Measurements from ENCODE around the gene TENT5A.

TENT5A gene

DNA sequence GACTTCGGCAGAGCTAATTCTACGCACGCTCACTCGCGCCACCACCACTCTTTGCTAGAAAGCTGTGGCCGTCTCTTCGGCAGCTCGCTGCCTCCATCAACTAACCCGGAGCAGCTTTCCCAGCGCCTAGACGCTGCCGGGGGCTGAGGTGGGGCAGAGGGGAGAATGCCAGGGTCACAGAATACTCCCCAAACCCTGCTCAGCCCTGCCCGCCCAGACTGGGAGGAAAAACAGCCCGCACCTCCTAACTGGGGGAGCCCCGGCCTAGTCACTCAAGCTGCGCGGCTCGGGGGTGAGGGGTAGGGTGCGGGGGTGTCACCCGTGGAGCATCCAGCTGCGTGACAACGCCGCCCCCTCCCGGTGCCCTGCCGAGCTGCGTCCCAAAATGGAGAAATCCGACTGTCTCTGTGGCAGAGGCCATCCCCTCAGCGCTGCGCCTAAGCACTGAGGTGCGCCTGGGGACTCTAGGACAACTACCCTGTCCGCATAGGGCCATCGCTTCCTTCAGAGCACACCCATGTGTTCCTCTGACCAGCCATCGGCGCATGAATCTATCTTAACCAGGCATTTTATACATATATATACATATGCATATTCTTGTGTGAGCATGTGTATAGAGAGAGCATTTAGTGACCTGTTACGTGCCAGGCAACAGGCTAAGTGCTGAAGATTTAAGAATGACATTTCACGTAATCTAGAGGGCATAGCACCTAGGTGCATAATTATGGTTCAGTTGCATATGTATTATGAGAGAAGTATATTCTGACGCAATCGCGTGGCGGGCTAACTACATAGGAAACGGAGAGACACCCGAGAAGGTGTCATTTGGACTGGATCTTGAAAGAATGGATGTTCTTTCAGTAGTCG lies 1.5 kb upstream of the TENT5A start:
- TF ChIP-seq, protein P1, sequence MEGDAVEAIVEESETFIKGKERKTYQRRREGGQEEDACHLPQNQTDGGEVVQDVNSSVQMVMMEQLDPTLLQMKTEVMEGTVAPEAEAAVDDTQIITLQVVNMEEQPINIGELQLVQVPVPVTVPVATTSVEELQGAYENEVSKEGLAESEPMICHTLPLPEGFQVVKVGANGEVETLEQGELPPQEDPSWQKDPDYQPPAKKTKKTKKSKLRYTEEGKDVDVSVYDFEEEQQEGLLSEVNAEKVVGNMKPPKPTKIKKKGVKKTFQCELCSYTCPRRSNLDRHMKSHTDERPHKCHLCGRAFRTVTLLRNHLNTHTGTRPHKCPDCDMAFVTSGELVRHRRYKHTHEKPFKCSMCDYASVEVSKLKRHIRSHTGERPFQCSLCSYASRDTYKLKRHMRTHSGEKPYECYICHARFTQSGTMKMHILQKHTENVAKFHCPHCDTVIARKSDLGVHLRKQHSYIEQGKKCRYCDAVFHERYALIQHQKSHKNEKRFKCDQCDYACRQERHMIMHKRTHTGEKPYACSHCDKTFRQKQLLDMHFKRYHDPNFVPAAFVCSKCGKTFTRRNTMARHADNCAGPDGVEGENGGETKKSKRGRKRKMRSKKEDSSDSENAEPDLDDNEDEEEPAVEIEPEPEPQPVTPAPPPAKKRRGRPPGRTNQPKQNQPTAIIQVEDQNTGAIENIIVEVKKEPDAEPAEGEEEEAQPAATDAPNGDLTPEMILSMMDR (IDR thresholded peaks at IDR 0.05): peak; percentile 63

DNA sequence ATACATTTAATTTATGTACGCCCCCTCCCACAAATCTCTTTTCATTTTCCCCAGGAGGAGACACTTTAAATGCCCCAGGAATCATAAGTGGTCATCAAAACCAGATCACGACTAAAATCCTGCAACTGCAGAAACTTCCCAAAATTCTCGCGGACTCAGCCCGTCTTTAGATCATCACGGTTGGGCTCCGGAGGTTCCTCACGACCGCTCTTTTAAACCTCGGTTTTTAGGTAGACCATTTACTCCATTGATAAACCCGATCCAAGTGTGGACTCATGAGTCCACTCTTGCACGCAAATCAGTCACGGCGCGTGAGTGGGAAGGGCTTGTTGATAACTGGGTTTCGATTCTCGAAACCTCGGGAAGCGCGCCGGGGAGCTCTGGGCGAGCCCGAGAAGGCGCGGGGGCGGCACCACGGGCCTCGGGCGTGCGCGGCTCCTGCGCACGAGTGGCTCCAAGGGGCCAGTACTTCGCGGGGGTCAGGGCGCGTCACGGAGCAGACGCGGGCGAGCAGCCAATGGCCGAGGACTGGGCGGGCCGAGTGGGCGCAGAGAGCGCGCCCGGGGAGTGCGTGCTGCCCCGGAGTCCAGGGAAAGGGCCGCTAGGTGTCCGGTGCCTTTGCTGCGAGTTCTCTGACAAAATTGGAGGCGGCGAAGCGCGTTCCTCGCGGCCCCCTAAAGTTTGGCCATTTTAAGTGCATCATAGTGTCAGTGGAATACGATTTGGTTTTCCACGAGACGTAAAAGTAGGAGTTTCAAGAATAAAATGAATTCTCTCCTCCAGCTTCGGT lies 635 bp upstream of the TENT5A start:
- TF ChIP-seq, protein P1 (IDR thresholded peaks at IDR 0.05): no peak

DNA sequence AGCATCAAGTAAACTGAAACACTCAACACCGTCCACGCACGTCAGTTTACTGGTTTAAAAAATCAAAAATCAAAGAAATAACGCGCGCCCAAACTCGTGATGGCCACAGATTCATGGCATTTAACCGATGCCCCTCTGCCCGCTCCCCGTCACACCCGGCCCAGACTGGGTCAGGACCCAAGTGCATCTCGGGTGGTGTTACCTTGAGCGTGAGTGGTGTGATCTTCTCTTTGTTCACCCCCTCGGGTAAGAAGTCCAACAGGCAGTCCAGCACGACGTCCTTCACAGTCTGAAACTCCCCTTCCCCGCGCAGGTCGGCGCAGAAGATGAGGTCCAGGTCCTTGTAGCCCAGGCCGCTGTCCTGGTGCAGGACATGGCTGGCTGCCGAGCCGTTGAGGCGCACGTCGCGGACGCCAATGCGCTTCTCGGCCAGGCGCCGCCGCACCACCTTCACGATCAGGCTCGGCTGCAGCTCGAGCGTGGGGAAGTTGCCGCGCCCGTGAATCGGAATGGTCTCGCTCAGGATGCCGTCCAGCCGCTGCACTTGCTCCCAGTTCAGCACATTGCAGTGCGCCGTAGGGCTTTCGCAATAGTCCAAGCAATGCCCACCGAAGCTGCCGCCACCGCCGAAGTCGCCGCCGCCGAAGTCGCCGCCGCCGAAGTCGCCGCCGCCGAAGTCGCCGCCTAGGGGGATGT lies 945 bp downstream of the TENT5A start:
- TF ChIP-seq, protein P1 (IDR thresholded peaks at IDR 0.05): no peak

DNA sequence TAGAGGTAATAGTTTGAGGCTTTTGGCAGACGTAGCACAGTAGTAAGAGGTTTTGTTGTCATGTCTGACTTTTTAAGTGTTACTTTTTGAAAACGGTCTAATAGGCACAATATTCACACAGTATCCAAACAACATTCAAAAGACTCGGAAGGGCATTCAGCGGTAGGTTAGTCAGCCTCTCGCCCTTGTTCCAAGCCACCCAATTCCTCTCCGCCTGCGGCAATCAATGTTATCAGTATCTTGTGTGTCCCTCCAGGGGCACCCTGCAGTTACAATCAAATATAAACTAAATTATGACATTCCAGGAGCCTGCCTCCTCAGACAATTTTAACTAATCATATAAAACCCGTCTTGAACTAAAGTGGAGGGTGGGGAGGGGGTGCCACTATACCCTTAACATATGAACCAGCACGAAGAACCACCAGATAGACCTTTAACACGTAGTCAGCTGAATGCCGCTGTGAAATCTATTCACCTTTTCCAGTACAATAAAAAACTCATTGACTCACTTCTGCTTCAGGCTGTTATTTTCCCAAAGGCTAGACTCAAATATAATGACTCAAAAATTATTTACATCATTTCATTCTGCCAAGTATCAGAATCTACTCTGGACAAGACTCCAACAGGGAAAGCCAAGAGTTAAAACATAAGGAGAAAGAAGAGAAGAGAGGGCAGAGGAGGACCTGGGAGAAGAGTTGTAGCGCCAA lies 1.6 kb downstream of the TENT5A start:
- TF ChIP-seq, protein P1 (IDR thresholded peaks at IDR 0.05): no peak

DNA sequence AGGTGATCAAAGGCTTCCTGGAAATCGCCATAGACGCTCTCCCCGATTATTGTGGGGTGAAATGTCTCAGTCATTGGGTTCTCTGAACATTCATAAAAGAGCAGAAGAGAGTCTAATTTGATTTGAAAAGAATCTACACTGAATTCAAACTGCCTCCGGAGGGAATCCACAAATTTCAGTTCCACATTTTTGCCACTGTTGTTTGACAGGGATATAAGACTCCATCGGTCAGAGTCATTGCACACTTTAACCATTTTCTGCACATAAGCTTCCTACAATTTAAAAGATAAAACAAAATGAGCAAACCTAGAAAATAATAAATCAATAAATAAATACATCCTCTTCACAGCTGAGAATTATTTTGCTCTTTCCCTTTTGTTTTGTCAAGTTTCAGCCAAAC lies 2.3 kb downstream of the TENT5A start:
- TF ChIP-seq, protein P1 (IDR thresholded peaks at IDR 0.05): no peak

DNA sequence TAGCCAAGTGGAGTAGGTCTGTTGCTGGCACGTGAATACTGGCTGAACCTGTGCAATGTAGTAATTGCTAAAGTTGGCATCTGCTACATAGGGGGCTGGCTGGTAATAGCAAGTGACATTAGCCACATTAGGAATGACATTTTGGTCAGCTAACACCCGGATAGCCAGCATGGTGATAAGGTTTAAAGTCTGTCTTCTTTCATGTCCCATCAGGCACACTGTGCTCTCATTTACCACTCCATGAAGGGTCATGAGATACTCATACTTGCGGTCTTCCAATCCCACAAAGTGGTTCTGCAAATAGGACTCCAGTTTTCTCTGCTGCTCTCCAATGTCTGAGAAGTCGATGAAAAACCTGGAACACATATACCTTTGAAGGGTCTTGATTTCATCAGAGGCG lies 2.8 kb downstream of the TENT5A start:
- TF ChIP-seq, protein P1 (IDR thresholded peaks at IDR 0.05): no peak

DNA sequence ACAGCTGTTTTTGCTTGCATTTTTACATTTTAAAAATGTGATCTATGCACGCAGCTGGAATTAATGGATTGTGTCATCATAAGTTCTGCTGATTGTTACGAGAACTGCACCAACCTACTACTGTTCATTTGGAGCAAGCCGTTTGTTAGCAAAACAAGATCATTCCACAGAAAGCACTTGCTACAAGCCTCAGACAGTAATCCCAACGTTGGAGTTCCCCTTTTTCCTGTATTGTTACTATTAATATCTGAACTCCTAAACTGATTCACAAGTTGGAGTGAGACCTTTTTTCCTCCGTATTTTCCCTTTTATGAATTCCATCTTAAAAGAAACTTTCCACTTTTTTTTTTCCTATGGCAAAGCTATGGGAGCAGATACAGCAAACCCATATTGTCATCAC lies 3.5 kb downstream of the TENT5A start:
- TF ChIP-seq, protein P1 (IDR thresholded peaks at IDR 0.05): no peak
